GM12878 (cell line): ENCODE measurements around the gene IFI35. TPM values are rescaled to one million over a fixed set of nuclear protein-coding genes. Genes with fewer than 3 reads are reported as not detected.
"Not testable (repeated sequence)": the region's sequence is repeated elsewhere in the genome, so short reads cannot be mapped to it uniquely, and the experiment has no call there.

ENCODE experiments used
- ATAC-seq: fragments of 200-7000 bp; cut with Tn5 transposase; 3 replicates; pipeline ENCODE4 v1.9.1; 2020; ENCODE audit warnings: mild to moderate bottlenecking, moderate library complexity
- BruUV-seq: library from RNA; stranded (reverse); fragments of 400-500 nt; replicated peaks from 2 replicates; lab custom pipeline; 2021; lab: Mats Ljungman, UMichigan
- CTCF ChIA-PET: fragments of 300-600 bp; sonication (Branson Sonifier 250); formaldehyde crosslinking; extraction: SDS; loops from one replicate; lab custom pipeline; 2021; ENCODE audit warnings: inconsistent platforms; lab: Yijun Ruan, JAX
- POLR2A ChIA-PET: fragments of 350-600 bp; formaldehyde crosslinking; extraction: SDS; loops from one replicate; lab custom pipeline; 2021; ENCODE audit warnings: inconsistent platforms; lab: Charles Lee
- RAD21 ChIA-PET: fragments of 300-600 bp; sonication (Branson Sonifier 250); formaldehyde crosslinking; loops from one replicate; lab custom pipeline; 2023; ENCODE audit warnings: antibody characterized with exemption; ENCODE audit not compliant: unreplicated experiment; lab: Charles Lee
- SMC1A ChIA-PET: fragments of 300-600 bp; sonication (Branson Sonifier 250); formaldehyde crosslinking; loops from one replicate; lab custom pipeline; 2023; ENCODE audit not compliant: unreplicated experiment, uncharacterized antibody; lab: Charles Lee
- DNase-seq: peaks from one replicate; pipeline ENCODE4 v3.0.0-alpha.2; 2011; ENCODE audit warnings: low read depth, low spot score
- FAIRE-seq: peaks from 3 replicates; lab custom pipeline; 2011; peaks lifted over from hg19 to GRCh38; lab: Jason Lieb, UNC
- H2AFZ ChIP-seq: 2 replicates; pipeline ENCODE4 v1.6.0; 2011; ENCODE audit warnings: low read depth, low read length, control low read depth; ENCODE audit not compliant: control insufficient read depth
- H3K27ac ChIP-seq: 2 replicates; pipeline ENCODE4 v1.5.1; 2011; ENCODE audit warnings: control low read depth; ENCODE audit not compliant: control insufficient read depth, insufficient read depth
- H3K27me3 ChIP-seq, 2 experiments: replicated peaks in 1 of 2; 2 replicates each; pipeline versions ENCODE4 v1.6.0 to v1.6.1; 2011; ENCODE audit warnings: low read length in 1 of 2; ENCODE audit not compliant: control insufficient read depth in 2 of 2, insufficient read depth in 2 of 2
- H3K36me3 ChIP-seq, 2 experiments: 2 replicates each; pipeline ENCODE4 v1.5.1; 2011; ENCODE audit warnings: low read length in 1 of 2; ENCODE audit not compliant: control insufficient read depth in 2 of 2, insufficient read depth in 2 of 2
- H3K4me1 ChIP-seq: 2 replicates; pipeline ENCODE4 v1.6.1; 2011; ENCODE audit warnings: mild to moderate bottlenecking, low read length, moderate library complexity, mixed read lengths; ENCODE audit not compliant: control insufficient read depth, insufficient read depth
- H3K4me2 ChIP-seq: 2 replicates; pipeline ENCODE4 v1.6.0; 2011; ENCODE audit warnings: control low read depth; ENCODE audit not compliant: control insufficient read depth, insufficient read depth
- H3K4me3 ChIP-seq: fragments of 200-600 bp; sonication (generic); 2 replicates; pipeline ENCODE4 v1.5.1; 2016
- H3K79me2 ChIP-seq: 2 replicates; pipeline ENCODE4 v1.6.0; 2011; ENCODE audit warnings: low read length; ENCODE audit not compliant: control insufficient read depth, insufficient read depth
- H3K9ac ChIP-seq: 2 replicates; pipeline ENCODE4 v1.8.0; 2011; ENCODE audit warnings: low read length, control low read depth, mixed read lengths; ENCODE audit not compliant: control insufficient read depth, insufficient read depth
- H3K9me3 ChIP-seq: replicated peaks from 3 replicates; pipeline ENCODE4 v1.5.1; 2011; ENCODE audit warnings: mild to moderate bottlenecking, low read length; ENCODE audit not compliant: control insufficient read depth, insufficient read depth
- H4K20me1 ChIP-seq: 2 replicates; pipeline ENCODE4 v1.6.0; 2011; ENCODE audit not compliant: control insufficient read depth, insufficient read depth
- BCLAF1 ChIP-seq: fragments of 450-650 bp; IDR thresholded peaks from 2 replicates; pipeline ENCODE4 v1.6.1; 2017; ENCODE audit warnings: antibody characterized with exemption, mild to moderate bottlenecking, moderate library complexity
- TAF1 ChIP-seq: IDR thresholded peaks from 2 replicates; pipeline ENCODE4 v1.6.1; 2011; ENCODE audit warnings: mild to moderate bottlenecking, low read depth, low read length, borderline replicate concordance
- USF2 ChIP-seq: IDR thresholded peaks from 2 replicates; pipeline ENCODE4 v1.6.1; 2011; ENCODE audit warnings: low read depth, low read length, improper control_type of control experiment, borderline replicate concordance
- ZZZ3 ChIP-seq: IDR thresholded peaks from 2 replicates; pipeline ENCODE4 v1.6.1; 2011; ENCODE audit warnings: low read depth; ENCODE audit not compliant: control insufficient read depth, insufficient read length
- WGBS: methylation state at CpG from one replicate; pipeline ENCODE4 v1.1.6; 2016; ENCODE audit warnings: low lambda C conversion rate; ENCODE audit not compliant: insufficient replicate concordance, insufficient coverage; ENCODE audit errors: missing lambda C conversion rate; 5-methylcytosine and 5-hydroxymethylcytosine counted together
- in situ Hi-C: fragments of 300-500 bp; cut with MboI; formaldehyde crosslinking; loops from 9 replicates; pipeline ENCODE4 v1.14.3; 2018; ENCODE audit warnings: mixed read lengths
- intact Hi-C: fragments of 100-400 bp; cut with micrococcal nuclease; formaldehyde crosslinking; loops from one replicate; pipeline ENCODE4 v1.14.2; 2022; ENCODE audit not compliant: unreplicated experiment
- polyA plus RNA-seq, 11 experiments: library from polyadenylated mRNA; depleted of rRNA in 4 of 11; unstranded in 6 of 11; stranded (reverse) in 5 of 11; fragments of >200 nt; fragmentation: Nextera tagmentation in 4 of 11; fragmentation: Illumina TruSeq in 1 of 11; extraction: Ambion mirVana in 4 of 11; extraction: Trizol in 1 of 11; gene quantifications; 1 replicate in 1 of 11; 2 replicates in 10 of 11; pipeline versions ENCODE4 v1.2.1 to v1.2.3, GENCODE V29; 2011 to 2016; ENCODE audit warnings: inconsistent platforms in 2 of 11, missing spikeins in 2 of 11, low read depth in 1 of 11
- total RNA-seq, 4 experiments: library from RNA; depleted of rRNA in 3 of 4; stranded (reverse); fragments of >200 nt in 3 of 4; fragmentation: Illumina TruSeq in 1 of 4; extraction: Trizol in 1 of 4; gene quantifications; 2 replicates each; pipeline versions ENCODE4 v1.2.1 to v1.2.3, GENCODE V29; 2013 to 2021

Gene IFI35
- total and polyA plus RNA-seq, 10 of the 15 experiments (the other 5 are each of a cell fraction or from before 2014, with no cell fraction given) = 18.4 to 92.2 (median 65.3) TPM

GRCh38 chr17:43051969-43052368, 45.4 kb downstream of the IFI35 start:
- intact Hi-C loops = no loop called here
- TF ChIP-seq USF2 = no peak
- no peak for TF ChIP-seq ZZZ3
- TF ChIP-seq TAF1 = no peak
- TF ChIP-seq BCLAF1 = no peak
- Histone ChIP-seq H3K4me3 (no peak overlapping the region), H3K27me3 (no peaks in the 10 kb centered on the region), H3K27ac (no peak overlapping the region), H4K20me1 (no peaks in the 10 kb centered on the region), H2AFZ (no peak overlapping the region), H3K9ac (no peak overlapping the region), H3K4me2 (no peak overlapping the region), H3K36me3 (peaks cover 3 to 14% of the 10 kb centered on the region in 2 experiments; a peak in 2 of 4 replicates), H3K79me2 (no peaks in the 10 kb centered on the region), H3K4me1 (no peaks in the 10 kb centered on the region), H3K9me3 (no peaks in the 10 kb centered on the region)
- ChIA-PET RAD21 (no interaction called here), CTCF (interaction anchor here (0.7 kb wide), 1 partner anchor 264 kb away, joined by 3 read pairs; no protein-coding TSS in a partner anchor), SMC1A (no interaction called here), POLR2A (no interaction called here)
- ATAC-seq = no peak
- no TSS peak for BruUV-seq
- FAIRE-seq = no peak
- DNase-seq = no peak
- WGBS = 100% methylated on average over 1 of the region's 1 CpG
- in situ Hi-C loops = no loop called here

GRCh38 chr17:43053008-43053407, 46.4 kb downstream of the IFI35 start:
- H3K27me3 ChIP-seq, FAIRE-seq, H3K27ac ChIP-seq, H3K9me3 ChIP-seq, H2AFZ ChIP-seq, intact Hi-C loops, H3K9ac ChIP-seq, BruUV-seq, H3K4me1 ChIP-seq, H3K4me3 ChIP-seq, in situ Hi-C loops, DNase-seq, H4K20me1 ChIP-seq, ATAC-seq, CTCF ChIA-PET, H3K4me2 ChIP-seq, SMC1A ChIA-PET, POLR2A ChIA-PET, H3K79me2 ChIP-seq, RAD21 ChIA-PET: not testable (repeated sequence)
- peaks cover 3 to 14% of the 10 kb centered on the region in 2 experiments; a peak in 2 of 4 replicates for H3K36me3 ChIP-seq
- 98% methylated on average over 7 of the region's 7 CpGs for WGBS
